Body of pancreas (tissue), 4 donors: ENCODE data around the gene GRIK4.

Experiments
- POLR2A ChIP-seq, 3 donors: fragments of 450-650 bp; IDR thresholded peaks; one replicate each; pipeline ENCODE4 v1.6.1; 2016; ENCODE audit warnings: antibody characterized with exemption in 3 of 3, mild to moderate bottlenecking in 2 of 3
- TF ChIP-seq, protein P1 (sequence below), 7 experiments: fragments of 450-650 bp in 4 of 7; fragments of 200-600 bp in 3 of 7; sonication (generic) in 3 of 7; IDR thresholded peaks; one replicate each; pipeline ENCODE4 v1.5.1; 2016 to 2019; ENCODE audit warnings: antibody characterized with exemption in 7 of 7

DNA sequence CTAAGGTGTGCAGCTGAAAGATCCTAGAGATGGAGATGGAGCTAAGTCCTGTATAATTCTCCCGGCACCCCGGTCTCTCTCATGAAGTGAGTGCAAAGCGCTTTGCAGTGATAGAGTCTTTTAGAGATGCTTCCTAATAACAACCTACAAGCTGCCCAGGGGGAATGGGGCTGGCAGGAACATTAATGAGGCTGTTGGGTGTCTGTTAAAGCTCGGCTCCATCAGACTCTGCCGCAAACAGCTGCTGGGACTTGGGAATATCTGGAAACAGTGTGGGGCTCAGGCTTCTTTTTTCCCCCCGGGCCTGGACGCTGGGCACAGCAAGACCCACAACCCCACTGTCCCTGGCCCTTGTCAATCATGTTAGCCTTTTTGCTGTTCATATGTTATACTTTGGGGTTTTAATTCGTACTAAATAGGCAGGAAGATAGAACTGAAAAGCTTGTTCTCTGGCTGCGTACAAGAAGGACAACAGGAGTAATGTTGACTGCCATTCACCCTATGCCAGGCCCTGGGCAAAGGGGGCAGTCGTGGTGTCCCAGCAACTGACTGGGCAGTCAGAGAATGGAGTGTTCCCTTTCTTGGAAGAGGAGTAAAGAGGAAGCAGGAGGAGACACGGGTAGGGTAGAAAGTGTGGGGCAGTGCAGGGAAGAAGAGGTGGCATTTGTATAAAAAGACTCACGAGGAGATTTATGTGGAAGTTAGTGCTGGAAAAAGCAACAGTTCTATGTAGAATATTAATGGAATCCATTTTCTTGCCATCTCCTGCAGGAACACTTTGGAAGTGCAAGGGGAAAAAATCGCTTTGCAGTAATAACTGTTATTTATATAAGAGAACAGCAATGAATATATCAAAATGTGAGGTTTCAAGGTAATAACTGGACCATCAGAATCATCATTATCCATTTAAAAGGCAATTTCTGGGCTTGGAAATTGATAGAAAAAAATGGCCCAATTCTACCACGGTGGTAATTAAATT is 232.8 kb downstream of the GRIK4 start:
- TF ChIP-seq, protein P1, sequence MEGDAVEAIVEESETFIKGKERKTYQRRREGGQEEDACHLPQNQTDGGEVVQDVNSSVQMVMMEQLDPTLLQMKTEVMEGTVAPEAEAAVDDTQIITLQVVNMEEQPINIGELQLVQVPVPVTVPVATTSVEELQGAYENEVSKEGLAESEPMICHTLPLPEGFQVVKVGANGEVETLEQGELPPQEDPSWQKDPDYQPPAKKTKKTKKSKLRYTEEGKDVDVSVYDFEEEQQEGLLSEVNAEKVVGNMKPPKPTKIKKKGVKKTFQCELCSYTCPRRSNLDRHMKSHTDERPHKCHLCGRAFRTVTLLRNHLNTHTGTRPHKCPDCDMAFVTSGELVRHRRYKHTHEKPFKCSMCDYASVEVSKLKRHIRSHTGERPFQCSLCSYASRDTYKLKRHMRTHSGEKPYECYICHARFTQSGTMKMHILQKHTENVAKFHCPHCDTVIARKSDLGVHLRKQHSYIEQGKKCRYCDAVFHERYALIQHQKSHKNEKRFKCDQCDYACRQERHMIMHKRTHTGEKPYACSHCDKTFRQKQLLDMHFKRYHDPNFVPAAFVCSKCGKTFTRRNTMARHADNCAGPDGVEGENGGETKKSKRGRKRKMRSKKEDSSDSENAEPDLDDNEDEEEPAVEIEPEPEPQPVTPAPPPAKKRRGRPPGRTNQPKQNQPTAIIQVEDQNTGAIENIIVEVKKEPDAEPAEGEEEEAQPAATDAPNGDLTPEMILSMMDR (IDR thresholded peaks at IDR 0.05): no peak
- TF ChIP-seq POLR2A (IDR thresholded peaks at IDR 0.05): no peak
